DMS 273 treated with DMSO at 0.1 percent for 48 hours (cell line): ENCODE results near the gene ZFAND2A.
"Not testable (repeated sequence)": the region's sequence is repeated elsewhere in the genome, so short reads cannot be mapped to it uniquely, and the experiment has no call there.

Source experiments
- DNase-seq: peaks from one replicate; lab custom pipeline; 2025; lab: John Stamatoyannopoulos, UW

ZFAND2A gene

DNA sequence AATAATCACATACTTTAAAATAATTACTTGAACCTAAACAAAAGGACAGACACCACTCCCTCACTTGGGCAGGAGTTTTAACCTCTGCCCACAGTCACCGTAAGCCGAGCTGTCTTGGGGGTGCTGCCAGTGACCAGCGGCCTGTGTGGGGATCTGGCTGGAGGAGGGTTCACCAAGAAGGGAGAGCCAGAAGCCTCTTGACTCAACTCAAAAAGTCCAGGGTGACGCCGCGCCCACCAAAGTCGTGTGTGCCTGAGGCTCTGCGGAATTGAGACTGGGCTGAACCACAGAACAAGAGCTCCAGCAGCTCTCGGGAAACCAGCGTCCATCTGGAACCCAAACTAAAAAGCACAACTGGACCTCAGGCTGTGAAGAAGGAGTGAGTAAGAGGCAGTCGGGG, 35.8 kb downstream of the ZFAND2A start:
- DNase-seq, result no peak

DNA sequence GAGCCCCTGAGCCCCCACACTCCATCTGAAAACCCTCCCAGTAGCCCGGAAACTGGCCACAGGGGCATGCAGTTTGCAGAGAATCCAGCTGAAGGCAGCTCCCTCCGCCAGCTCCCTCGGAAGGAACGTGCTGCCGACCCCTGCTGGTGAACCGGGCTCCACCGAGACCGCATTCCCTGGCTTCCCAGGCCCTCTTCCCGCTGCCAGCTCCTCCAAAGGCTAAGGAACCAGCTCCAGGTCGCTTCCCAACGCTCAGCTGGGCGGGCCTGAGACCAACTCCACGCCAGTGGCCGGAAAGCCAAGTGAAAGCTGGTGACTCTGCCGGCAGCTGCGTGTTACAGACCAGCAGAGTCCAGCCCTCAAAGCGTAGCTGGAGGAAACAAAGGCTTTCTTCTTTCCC, 36.3 kb downstream of the ZFAND2A start:
- DNase-seq, result no peak

DNA sequence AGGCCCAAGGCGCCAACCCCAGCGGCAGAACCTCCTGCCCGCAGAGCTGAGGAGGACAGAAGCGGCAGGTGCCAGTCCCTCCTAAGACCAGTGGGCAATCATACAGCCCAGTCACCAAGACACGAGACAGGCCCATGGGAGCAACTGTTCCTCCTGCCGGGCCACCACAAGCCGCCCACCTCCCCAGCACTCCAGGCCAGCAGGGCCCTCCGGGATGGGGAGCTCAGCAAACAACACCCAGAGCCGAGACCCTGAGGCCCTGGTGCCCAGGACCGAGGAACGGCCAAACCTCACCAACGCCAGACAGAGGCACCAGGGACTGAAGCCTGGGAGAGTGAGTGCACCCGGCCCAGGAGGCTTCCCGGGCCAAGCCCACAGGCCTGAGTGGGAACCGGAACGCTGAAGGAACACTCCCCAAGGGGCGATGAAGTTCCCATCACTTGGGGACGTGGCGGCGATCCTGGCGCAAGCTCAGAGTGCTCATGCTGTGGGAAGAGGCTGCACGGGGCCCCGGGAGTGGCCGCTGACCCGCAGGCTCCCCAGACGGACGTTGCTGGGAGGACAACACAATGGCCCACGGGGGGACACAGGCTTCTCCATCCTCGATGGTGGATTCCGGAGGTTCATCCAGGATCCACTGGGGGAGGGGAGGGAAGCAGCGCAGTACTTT, 37.0 kb downstream of the ZFAND2A start:
- DNase-seq, result no peak

DNA sequence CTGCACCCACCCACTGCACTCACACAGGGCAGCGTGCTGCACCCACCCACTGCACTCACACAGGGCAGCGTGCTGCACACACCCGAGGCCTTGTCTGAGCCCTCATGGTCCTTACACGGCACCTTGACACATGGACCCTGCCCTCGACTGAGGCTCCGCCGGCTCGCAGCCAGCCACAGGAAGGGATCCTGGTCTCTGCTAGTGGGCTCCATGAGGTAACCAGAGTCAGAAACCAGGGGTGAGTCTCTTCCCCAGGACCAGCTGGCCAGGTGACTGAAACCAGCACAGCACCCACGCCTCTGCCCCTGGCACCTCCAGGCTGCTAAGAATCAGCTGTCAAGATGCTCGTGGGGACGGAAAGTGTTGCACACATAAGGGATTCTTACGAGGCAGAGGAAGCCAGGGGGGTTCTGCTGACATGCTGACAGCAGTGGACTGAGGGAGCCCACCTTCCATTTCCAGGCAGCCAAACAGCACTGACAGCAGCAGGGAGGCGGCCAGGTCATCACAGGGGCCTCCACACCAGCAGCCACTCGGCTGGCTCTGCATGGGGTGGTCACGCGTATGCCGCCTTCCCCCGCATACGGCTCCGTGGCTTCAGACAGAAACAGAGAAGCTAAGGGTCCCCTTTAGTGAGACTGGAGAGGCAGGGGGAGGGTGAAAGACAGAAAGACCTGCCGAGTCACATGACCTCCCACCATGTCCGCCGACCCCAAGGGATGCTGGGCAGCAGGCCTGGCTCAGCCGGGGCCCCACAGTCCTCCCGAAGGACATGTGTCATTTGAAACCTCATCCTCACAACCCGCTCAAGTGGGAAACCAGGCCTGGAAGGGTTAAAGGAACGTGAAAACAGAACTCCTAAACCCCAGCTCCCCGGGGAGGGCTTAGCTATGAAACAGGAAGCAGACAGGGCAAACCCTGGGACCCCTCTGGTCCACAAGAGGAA, 37.8 kb downstream of the ZFAND2A start:
- DNase-seq, result no peak

DNA sequence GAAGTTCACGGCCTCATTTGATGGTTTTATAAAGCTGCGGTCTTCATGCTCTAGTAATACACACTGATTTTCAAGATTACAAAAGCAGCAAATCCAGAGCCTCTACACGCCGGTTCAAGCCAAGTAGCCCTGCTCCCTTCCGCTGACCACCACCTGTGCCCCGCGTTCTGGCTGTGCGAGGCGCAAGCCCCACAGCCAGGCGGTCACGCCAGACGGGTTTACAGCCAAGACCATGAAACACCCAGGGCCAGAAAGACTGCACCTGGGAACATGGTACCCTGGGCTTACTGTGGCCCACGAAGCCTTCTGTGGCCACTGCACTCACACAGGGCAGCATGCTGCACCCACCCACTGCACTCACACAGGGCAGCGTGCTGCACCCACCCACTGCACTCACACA, 38.5 kb downstream of the ZFAND2A start:
- no peak for DNase-seq

DNA sequence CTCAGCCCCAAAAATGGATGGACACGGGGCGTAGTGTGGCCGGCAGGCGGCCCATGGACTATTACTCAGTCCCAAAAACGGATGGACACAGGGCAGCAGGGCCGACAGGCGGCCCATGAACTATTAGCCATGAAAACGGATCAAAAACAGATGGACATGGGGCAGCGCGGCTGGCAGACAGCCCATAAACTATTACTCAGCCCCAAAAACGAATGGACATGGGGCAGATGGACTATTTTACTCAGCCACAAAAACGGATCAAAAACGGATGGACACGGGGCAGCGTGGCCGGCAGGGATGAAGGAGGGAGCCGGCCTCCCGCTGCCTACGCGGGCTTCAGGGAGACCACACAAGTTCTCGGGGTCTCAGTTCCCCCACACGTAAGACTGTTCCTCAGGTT, 39.2 kb downstream of the ZFAND2A start:
- no peak for DNase-seq

DNA sequence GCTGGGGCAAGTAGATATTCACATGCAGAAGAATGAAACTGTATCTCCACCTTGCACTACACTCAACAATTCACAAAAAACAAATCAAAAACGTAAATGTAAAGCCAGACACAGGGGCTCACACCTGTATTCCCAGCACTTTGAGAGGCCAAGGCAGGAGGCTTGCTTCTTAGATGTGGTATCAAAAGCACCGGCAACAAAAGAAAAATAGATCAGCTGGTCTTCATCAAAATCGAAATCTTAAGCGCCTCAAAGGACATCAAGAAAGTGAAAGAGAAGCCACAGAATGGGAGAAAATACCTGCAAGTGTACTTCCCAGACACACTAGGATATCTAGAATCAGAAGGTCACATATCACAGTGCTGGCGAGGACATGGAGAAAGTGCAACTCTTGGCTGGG, 40.8 kb downstream of the ZFAND2A start:
- no peak for DNase-seq

DNA sequence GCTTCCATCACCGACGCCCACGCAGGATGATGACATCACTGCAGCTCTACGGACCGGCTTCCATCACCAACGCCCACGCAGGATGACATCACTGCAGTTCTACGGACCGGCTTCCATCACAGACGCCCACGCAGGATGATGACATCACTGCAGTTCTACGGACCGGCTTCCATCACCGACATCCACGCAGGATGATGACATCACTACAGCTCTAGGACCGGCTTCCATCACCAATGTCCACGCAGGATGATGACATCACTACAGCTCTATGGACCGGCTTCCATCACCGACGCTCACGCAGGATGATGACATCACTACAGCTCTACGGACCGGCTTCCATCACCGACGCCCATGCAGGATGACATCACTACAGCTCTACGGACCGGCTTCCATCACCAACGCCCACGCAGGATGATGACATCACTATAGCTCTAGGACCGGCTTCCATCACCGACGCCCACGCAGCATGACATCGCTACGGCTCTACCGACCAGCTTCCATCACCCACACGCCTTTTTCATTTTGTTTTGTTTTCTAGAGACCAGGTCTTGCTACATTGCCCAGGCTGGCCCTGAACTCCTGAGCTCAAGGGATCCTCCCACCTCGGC, 42.6 kb downstream of the ZFAND2A start:
- no peak for DNase-seq

DNA sequence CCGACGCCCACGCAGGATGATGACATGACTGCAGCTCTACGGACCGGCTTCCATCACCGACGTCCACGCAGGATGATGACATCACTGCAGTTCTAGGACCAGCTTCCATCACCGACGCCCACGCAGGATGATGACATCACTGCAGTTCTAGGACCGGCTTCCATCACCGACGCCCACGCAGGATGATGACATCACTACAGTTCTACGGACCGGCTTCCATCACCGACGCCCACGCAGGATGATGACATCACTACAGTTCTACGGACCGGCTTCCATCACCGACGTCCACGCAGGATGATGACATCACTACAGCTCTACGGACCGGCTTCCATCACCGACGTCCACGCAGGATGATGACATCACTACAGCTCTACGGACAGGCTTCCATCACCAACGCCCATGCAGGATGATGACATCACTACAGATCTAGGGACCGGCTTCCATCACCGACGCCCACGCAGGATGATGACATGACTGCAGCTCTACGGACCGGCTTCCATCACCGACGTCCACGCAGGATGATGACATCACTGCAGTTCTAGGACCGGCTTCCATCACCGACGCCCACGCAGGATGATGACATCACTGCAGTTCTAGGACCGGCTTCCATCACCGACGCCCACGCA, 43.5 kb downstream of the ZFAND2A start:
- not testable (repeated sequence) for DNase-seq

DNA sequence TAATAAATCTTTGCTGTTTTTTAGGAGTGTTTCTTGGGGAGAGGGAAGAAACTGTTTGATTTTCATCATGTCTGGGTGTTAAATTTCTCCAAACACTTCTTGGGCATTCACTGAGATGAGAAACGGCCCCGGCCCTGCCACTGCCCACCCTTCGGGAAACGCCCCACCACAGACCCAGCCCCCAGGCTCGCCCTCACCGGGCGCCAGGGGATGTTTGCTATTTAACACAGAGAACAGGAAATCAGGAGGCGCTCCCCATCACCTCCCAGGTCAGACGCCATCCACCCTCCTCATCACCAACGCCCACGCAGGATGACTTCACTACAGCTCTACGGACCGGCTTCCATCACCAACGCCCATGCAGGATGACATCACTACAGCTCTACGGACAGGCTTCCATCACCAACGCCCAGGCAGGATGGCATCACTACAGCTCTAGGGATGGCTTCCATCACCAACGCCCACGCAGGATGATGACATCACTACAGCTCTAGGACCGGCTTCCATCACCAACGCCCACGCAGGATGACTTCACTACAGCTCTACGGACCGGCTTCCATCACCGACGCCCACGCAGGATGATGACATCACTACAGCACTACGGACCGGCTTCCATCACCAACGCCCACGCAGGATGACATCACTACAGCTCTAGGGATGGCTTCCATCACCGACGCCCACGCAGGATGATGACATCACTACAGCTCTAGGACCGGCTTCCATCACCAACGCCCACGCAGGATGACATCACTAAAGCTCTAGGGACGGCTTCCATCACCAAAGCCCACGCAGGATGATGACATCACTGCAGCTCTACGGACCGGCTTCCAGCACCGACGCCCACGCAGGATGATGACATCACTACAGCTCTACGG, 44.6 kb downstream of the ZFAND2A start:
- not testable (repeated sequence) for DNase-seq

DNA sequence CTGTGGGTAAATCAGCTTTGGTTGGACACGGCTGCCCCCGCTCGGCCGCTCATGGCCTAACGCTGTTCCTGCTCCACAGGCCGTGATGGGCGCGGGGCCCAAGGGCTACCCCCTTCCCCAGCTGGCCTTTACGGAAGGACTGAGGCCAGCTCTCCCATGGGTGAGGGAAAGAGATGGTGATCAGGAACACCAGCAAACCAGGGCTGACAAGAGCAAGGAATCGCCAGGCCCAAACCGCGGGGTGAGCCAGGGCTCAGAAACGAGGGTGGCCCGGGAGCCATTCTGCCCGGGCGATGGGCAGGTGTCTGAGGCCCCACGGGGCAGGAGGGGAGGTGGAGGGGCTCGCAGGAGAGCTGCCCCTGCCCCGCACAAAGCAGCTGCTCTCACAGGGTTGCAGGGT, 45.5 kb downstream of the ZFAND2A start:
- no peak for DNase-seq

DNA sequence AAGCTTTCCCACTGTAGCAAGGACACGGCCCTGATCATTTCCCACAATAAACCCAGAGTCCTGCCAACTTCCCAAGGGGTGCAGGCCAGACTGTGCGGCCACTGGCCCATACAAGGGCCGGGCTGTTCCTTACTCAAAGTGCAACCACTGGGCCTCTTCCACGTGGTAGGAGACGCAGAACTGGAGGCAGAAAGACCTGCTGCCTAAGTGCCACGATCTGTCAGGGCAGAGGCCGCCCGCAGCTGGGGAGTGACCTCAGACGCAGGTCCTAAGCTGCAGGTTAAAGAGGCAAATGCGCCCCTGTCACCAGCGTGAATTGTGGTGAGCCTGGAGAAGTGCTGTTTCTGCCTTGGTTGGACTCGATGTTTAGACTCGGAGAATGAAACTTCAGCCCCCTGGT, 45.9 kb downstream of the ZFAND2A start:
- DNase-seq, result no peak

DNA sequence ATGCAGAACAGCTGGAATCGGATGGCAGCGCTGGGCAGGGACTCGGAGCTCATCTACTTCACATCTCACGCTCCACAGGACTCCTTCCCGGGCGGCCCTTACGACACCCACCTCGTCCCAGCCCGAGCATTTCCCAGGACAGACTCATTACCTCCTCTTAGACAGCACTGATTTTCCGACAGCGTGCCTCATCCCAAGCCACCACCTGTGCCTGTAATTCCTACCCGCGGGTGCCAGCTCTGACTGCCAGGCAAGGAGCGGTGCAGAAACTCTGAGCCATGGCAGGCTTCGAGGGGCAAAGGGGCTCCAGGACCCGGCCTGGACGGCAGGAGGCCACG, 46.5 kb downstream of the ZFAND2A start:
- DNase-seq, result no peak

DNA sequence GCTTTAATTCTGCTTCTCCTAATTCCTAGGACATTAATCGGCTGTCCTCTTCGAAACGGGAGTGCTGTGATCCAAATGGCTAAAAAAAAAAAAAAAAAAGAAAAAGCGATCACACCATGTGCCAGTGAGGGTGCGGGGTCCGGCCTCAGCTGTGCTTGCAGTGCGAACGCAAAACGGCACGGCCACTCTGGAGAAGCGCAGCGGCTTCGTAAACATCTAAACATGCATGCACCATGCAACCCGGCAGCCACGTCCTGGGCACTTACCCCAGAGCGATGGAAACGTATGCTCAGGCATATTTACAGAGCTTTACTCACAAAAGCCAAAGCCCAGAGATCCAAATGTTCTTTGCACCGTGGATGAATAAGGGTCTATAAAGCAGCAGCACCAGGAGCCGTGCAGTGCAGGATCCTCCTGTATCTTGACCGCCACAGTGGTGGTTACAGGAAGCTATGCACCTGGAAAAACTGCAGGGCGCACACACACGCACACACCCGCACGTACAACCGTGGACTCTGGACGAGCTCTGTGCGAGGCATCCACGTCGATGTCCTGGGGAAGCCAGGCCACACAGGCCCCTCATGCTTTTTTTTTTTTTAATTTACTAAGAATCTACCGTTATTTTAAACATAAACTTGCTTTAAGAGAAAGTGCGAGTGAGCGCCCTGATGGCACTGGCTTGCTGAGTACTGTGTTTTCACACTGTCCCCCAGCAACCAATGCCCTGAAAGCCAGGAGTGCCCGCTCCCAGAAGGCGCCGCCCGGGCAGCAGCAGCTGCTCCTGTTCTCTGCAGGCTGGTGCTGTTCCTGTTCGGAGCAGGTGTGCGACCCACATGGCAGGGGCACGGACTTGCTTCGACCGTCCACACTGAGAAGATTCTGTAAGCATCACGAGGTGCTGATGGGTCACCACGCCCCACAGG, 47.1 kb downstream of the ZFAND2A start:
- no peak for DNase-seq

DNA sequence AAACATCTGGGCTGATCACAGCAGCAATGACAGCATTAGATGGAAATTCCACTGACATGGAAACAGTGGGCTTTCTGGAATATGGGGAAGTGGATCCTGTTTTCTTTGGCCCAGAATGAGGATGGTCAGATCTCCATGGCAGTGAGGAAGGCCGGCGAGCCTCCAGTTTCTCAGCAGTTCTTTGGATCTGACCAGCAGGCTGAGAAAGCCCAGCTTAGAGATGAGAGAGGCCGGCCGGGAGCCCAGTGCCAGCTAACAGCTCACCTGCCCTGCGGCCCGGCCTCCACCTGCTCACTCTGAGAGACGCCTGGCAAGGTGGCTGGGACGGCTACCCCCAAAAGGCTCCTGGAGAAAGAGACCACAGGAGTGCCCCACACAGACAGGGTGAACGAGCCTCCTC, 47.9 kb downstream of the ZFAND2A start:
- DNase-seq, result no peak

DNA sequence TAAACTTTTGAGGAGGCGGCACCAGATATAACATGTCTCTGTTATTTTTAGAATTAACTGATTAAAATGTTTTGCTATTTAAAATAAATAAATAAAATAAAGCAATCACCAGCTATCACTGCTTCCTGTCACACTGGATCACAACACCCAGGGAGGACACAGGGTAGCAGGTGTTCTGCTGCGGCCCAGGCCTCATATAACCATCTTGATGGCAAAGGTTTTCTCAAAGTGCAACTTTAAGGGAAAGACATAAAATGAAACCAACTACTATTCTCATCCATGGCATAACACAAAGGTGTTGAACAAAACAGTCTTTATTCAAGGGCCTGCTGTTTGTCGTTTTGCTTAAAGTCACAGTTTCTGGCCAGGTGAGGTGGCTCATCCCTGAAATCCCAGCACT, 48.8 kb downstream of the ZFAND2A start:
- DNase-seq, result no peak

DNA sequence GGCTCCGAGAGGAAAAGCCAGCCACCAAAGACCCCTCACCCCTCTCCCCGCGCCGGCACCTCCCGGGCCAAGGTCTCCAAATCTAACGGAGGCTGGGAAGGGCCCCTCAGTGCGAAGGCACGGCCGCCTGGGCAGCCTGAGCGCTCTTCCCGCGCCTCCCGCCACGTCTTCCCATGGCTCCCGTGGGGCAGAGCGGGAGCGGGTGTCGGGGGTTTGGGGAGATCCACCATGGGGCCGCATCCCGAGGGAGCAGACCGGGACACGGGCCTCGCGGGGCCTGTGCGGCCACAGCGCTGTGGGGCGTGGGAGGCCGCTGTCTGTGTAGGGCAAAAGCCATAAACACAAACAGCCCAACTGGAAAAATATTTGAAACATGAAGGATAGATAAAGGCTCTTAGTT, 49.6 kb downstream of the ZFAND2A start:
- no peak for DNase-seq

DNA sequence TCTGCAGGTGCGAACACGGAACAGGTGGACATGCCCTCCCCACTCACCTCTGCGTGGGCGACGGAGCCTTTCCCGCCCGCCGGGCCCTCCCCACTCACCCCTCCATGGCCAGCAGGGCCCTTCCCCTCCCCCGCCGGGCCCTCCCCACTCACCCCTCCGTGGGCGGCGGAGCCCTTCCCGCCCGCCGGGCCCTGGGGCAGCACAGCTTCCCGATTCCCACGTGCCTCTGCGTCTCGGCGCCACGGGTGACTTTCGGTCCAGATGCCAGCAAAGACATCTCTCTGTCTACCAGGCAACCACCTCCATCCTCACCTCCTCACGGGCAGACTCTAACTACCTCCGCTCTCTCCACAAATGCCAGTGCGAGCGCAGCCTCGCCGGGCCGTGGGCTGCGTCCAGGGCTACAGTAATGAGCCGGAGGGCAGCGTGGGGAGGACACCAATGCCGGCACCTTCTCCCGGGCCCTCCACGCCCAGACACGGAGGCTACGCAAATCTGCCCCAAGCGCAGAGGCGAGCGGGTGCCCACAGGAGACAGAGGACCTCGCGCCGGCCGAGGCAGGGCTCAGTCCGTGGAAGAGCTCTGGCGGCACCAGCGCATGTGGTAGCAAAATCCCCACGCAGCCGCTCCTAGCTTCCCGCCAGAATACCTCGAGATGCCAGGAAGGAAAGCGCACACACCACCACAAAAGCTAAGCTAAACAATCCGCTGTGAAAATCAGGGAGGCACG, 50.2 kb downstream of the ZFAND2A start:
- no peak for DNase-seq

DNA sequence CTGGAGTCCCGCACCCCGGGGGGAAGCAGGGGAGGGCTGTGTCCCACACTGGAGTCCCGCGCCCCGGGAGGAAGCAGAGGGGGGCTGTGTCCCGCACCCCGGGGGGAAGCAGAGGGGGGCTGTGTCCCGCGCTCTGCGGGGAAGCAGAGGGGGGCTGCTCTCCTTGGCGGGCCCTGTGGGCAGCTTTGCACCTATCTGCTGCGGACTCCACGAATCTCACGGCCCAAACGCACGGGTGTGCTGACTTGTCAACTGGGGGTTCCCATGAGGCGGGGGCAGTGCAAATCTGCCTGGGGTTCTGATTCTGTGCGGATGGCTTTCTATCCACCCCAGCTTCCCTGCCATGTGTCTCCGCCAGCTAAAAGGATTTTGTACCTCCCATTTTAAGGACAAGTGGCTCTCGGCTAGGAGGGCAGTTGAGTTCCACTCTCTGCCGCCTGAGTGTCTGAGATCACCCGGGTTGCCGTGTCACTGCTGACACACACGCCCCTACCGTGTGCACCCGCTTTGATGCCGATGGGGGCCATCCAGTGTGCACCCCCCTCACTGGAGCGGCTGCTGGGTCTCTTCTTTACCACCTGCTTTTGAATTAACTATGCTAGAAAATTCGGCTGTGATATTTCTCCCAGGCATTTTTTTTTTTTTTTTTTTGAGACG, 51.6 kb downstream of the ZFAND2A start:
- no peak for DNase-seq
